Ovary (tissue), 9 donors: ENCODE results near the gene NELFA. TPM values are rescaled to one million over a fixed set of nuclear protein-coding genes. Genes with fewer than 3 reads are reported as not detected.

ENCODE experiments used
- DNase-seq, 5 donors: peaks; one replicate each; pipeline ENCODE4 v3.0.0-alpha.2; 2019 to 2020
- H3K27ac ChIP-seq, 2 donors: fragments of 200-600 bp; one replicate each; pipeline versions ENCODE4 v1.5.1 to v1.8.0; 2019 to 2022
- H3K27me3 ChIP-seq: fragments of 200-600 bp; one replicate; pipeline ENCODE4 v1.8.0; 2022
- H3K36me3 ChIP-seq: fragments of 200-600 bp; sonication (generic); one replicate; pipeline ENCODE4 v1.5.1; 2019
- H3K4me1 ChIP-seq: one replicate; pipeline ENCODE4 v1.8.1; 2013; ENCODE audit warnings: mild to moderate bottlenecking, moderate library complexity; ENCODE audit not compliant: insufficient read depth
- H3K4me3 ChIP-seq: fragments of 200-600 bp; sonication (generic); one replicate; pipeline ENCODE4 v1.5.1; 2017
- H3K9me3 ChIP-seq, 2 donors: fragments of 200-600 bp in 1 of 2; sonication (generic) in 1 of 2; one replicate each; pipeline versions ENCODE4 v1.5.1 to v1.8.1; 2013 to 2019; ENCODE audit warnings: mild to moderate bottlenecking in 1 of 2, moderate library complexity in 1 of 2
- EP300 ChIP-seq: sonication (generic); formaldehyde crosslinking; IDR thresholded peaks from one replicate; pipeline ENCODE4 v1.6.1; 2017; ENCODE audit warnings: antibody characterized with exemption
- POLR2A ChIP-seq: fragments of 450-650 bp; IDR thresholded peaks from one replicate; pipeline ENCODE4 v1.6.1; 2017; ENCODE audit warnings: antibody characterized with exemption, mild to moderate bottlenecking, moderate library complexity
- WGBS, 3 donors: extraction: QIAGEN DNeasy Blood & Tissue Kit in 1 of 3; methylation state at CpG; one replicate each; pipeline versions ENCODE4 v1.1.5 to v1.1.7; 2013 to 2017; 5-methylcytosine and 5-hydroxymethylcytosine counted together
- intact Hi-C, 4 donors: fragments of 100-400 bp; cut with DNase I; formaldehyde crosslinking; loops; one replicate each; pipeline versions ENCODE4 v1.11.0 to v1.15.1; 2022 to 2023
- polyA plus RNA-seq, 2 donors: library from polyadenylated mRNA; stranded (reverse); fragments of 200-250 nt in 1 of 2; fragments of 350-450 nt in 1 of 2; fragmentation: Illumina TruSeq in 1 of 2; extraction: RNeasy Lipid Tissue Mini Kit (QIAGEN cat#74804) in 1 of 2; gene quantifications; one replicate each; pipeline ENCODE4 v1.2.3, GENCODE V29; 2013 to 2014
- total RNA-seq, 7 donors: library from RNA; depleted of rRNA in 2 of 7; stranded (reverse); fragments of >200 nt in 2 of 7; fragmentation: NEBNext Ultra II Directional in 3 of 7; extraction: Animal tissue kit (Norgen Biotek cat#: 25700) in 3 of 7; gene quantifications; one replicate each; pipeline versions ENCODE4 v1.1.0 to v1.2.4, GENCODE V29; 2016 to 2023
- TF ChIP-seq, protein P1 (sequence below), 3 donors: fragments of 450-650 bp in 2 of 3; fragments of 200-600 bp in 1 of 3; IDR thresholded peaks; one replicate each; pipeline versions ENCODE4 v1.5.1 to v1.8.0; 2016 to 2022; ENCODE audit warnings: antibody characterized with exemption in 3 of 3, mild to moderate bottlenecking in 1 of 3
- donor health status: DM: no; HTN: no; CAD: no; lungs with moderate emphysema.
- donor health status: DM: no; HTN: no; CAD: no.
- donor health status: Bipolar disorder and iron deficiency.
- donor health status: DM: yes; HTN: yes; CAD: no.
- donor health status: DM: no; HTN: no; CAD: no.
- donor health status: DM: yes; HTN: yes; CAD: no.

Gene NELFA
- total and polyA plus RNA-seq, 9 donors = 12.5 to 42.8 (median 30.8) TPM

DNA sequence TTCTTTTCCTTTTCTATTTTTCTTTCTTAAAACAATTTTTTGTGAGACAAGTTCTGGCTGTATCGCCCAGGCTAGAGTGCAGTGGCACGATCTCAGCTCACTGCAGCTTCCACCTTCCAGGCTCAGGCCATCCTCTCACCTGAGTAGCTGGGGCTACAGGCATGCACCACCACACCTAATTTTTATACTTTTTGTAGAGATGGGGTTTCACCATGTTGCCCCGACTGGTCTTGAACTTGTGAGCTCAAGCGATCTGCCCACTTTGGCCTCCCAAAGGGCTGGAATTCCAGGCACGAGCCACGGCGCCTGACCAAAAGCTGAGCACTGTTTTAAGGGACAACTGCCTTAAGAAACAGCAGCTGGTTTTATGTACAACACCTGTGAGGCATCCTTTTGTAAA is 41.0 kb upstream of the NELFA start:
- Histone ChIP-seq H3K9me3 (no peaks in the 10 kb centered on the region), H3K4me3 (no peak overlapping the region), H3K27ac (no peak overlapping the region), H3K36me3 (no peaks in the 10 kb centered on the region), H3K4me1 (no peaks in the 10 kb centered on the region), H3K27me3 (no peaks in the 10 kb centered on the region)
- intact Hi-C loops = no loop called here
- no peak for TF ChIP-seq EP300
- 75 to 77% (median 76%) methylated on average over 7 of the region's 7 CpGs for WGBS, 3 donors
- DNase-seq = no peak

DNA sequence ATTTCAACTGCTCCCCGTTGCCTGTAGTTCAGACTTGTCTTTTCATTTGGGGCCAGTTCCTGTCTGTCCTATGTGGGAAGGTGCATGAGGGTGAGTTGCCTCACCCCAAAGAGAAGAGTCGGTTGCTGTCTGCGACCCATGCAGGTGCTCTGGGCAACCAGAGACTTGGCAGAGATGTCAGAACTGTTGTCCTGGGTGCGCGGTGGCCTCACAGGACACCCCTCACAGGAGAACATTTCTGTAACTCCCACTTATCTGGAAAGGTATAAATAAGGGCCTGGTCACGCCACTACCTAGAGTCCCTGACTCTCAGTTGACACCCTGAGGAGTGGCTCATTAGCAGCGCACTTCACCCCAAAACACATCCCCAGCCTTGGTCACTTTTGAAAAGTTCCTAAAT is 40.6 kb upstream of the NELFA start:
- WGBS, 3 donors = 87 to 91% (median 88%) methylated on average over 7 of the region's 7 CpGs
- intact Hi-C loops = no loop called here

DNA sequence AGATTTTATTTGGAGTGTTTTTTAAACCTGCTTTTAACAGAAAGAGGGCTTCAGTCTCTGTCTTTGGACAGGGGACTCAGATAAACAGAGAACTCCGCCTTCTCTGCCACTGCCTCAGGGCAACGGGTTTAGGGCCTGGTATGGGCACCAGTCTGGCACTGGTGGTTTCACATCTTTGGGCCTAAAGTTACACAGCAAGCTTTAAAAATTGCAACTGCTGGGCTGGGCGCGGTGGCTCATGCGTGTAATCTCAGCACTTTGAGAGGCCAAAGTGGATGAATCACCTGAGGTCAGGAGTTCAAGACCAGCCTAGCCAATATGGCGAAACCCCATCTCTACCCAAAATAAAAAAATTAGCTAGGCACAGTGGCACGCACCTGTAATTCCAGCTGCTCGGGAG is 40.1 kb upstream of the NELFA start:
- DNase-seq = no peak
- intact Hi-C loops = no loop called here
- no peak for TF ChIP-seq POLR2A
- no peak for TF ChIP-seq EP300
- TF ChIP-seq, protein P1, sequence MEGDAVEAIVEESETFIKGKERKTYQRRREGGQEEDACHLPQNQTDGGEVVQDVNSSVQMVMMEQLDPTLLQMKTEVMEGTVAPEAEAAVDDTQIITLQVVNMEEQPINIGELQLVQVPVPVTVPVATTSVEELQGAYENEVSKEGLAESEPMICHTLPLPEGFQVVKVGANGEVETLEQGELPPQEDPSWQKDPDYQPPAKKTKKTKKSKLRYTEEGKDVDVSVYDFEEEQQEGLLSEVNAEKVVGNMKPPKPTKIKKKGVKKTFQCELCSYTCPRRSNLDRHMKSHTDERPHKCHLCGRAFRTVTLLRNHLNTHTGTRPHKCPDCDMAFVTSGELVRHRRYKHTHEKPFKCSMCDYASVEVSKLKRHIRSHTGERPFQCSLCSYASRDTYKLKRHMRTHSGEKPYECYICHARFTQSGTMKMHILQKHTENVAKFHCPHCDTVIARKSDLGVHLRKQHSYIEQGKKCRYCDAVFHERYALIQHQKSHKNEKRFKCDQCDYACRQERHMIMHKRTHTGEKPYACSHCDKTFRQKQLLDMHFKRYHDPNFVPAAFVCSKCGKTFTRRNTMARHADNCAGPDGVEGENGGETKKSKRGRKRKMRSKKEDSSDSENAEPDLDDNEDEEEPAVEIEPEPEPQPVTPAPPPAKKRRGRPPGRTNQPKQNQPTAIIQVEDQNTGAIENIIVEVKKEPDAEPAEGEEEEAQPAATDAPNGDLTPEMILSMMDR (IDR thresholded peaks at IDR 0.05) = no peak
- H3K27me3 ChIP-seq = no peaks in the 10 kb centered on the region
- no peaks in the 10 kb centered on the region for H3K9me3 ChIP-seq
- H3K4me1 ChIP-seq = no peaks in the 10 kb centered on the region
- H3K36me3 ChIP-seq = no peaks in the 10 kb centered on the region
- no peak overlapping the region for H3K27ac ChIP-seq
- no peak overlapping the region for H3K4me3 ChIP-seq
- 92 to 93% (median 93%) methylated on average over 8 of the region's 8 CpGs for WGBS, 3 donors

More for the DNA sequence above, 40.6 kb upstream of the NELFA start:
- DNase-seq = no peak
- no peak overlapping the region for H3K27ac ChIP-seq
- no peaks in the 10 kb centered on the region for H3K4me1 ChIP-seq
- no peaks in the 10 kb centered on the region for H3K36me3 ChIP-seq
- H3K4me3 ChIP-seq = no peak overlapping the region
- H3K9me3 ChIP-seq = no peaks in the 10 kb centered on the region
- TF ChIP-seq, protein P1 (IDR thresholded peaks at IDR 0.05) = no peak
- TF ChIP-seq EP300 = no peak
- no peak for TF ChIP-seq POLR2A
- H3K27me3 ChIP-seq = no peaks in the 10 kb centered on the region

DNA sequence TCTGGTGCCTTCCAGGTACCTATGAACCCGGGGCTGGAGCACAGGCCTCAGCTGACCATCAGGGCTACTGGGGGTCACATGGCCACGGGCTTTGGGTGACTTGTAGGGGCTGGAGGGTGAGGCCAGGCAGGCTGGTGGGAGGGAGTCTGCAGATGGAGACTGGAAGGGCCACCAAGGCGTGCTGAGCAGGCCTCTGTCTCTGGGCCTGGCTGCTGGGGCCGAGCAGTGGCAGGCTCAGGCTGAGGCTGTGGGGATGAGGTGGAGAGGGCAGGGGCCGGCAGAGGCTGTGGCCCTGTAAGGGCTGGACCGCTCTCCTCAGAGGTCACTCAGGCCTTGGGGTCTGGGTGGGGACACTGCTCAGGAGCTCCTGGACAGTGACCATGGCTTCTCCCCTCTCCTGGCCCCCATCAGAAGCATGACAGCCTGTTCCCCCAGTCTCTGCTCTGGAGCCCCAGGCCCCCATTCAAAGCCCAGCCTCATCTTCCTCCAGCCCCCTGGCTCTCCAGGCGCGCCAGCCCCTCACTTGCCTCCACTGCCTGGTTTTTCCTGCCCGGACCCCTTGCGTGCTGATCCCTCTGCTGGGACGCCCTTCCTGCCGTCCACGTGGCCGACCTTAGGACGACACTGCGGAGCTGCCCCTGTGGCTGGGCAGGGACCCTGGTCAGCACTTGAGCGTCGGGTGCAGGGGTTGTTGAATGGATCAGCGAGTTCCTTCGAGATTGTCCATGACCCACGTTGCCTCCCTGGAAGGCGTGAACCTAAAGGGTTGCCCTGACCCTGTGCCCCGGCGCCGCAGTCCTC is 39.2 kb upstream of the NELFA start:
- H3K27ac ChIP-seq = no peak overlapping the region
- DNase-seq = no peak
- no peak for TF ChIP-seq EP300
- no peaks in the 10 kb centered on the region for H3K36me3 ChIP-seq
- 85 to 92% (median 88%) methylated on average over 25 of the region's 25 CpGs for WGBS, 3 donors
- no peak overlapping the region for H3K4me3 ChIP-seq
- no peaks in the 10 kb centered on the region for H3K4me1 ChIP-seq
- H3K9me3 ChIP-seq = no peaks in the 10 kb centered on the region
- intact Hi-C loops = no loop called here
- no peaks in the 10 kb centered on the region for H3K27me3 ChIP-seq

DNA sequence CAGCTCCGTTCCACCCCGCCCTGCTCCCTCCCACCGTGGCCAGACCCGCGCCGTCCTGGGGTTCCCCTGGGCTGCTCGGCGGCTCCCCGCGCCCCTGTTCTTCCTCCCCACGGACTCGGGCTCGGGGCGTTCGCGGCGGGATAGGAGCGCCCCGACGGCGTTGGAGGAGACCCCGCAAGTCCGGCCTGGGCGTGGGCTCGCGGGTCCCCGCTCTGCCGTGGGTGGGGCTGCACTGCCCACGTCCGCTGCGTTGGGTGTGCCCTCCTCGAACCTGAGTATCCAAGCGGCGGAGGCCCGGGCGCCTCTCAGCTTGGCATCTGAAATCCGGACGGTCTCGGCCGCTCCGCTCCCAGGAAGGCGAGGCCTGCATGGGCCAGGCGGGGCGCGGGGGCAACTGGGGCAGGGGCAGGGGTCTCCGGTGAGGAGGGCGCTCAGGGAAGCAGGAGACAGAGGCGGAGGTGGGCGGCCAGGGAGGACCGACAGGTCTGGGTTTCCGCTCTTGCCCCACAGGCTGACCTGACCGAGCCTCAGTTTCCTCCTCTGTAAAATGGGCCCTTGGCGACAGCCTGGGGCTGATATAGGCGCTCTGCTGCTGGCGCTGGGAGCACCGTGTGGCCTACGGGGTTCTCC is 38.4 kb upstream of the NELFA start:
- no peak for DNase-seq
- WGBS, 3 donors = 32 to 71% (median 37%) methylated on average over 21 to 57 of the region's 57 CpGs
- no peaks in the 10 kb centered on the region for H3K27me3 ChIP-seq

More for the DNA sequence above, 38.4 kb upstream of the NELFA start:
- Histone ChIP-seq H3K9me3 (no peaks in the 10 kb centered on the region), H3K36me3 (no peaks in the 10 kb centered on the region), H3K4me3 (no peak overlapping the region), H3K27ac (no peak overlapping the region), H3K4me1 (no peaks in the 10 kb centered on the region)
- intact Hi-C loops = no loop called here
- no peak for TF ChIP-seq EP300
- TF ChIP-seq, protein P1 (IDR thresholded peaks at IDR 0.05) = no peak
- TF ChIP-seq POLR2A = no peak
